ENCODE data around the gene EID2.
A peak's percentile ranks its signal among the peaks of the same experiment; 100 is the strongest.

The EID2 gene

GRCh38 chr19:39500543-39500942, 39.4 kb downstream of the EID2 start:
- TF ChIP-seq CTCF (IDR thresholded peaks at IDR 0.05; ENCODE audit: low read depth, low read length) = no peak
- DNase-seq (ENCODE audit: low read depth, low spot score) = no peak
- in situ Hi-C loops (cut with HindIII; ENCODE audit: low sequenced_read_pairs) = no loop called here
- no peak overlapping the region for H3K4me3 ChIP-seq (ENCODE audit: low read depth, low read length)

- no peak overlapping the region for H3K4me3 ChIP-seq (ENCODE audit: low read depth, low read length)
- TF ChIP-seq CTCF (IDR thresholded peaks at IDR 0.05; ENCODE audit: low read depth, low read length) = no peak
- no peak for DNase-seq (ENCODE audit: low read depth, low spot score)
- in situ Hi-C loops (cut with HindIII; ENCODE audit: low sequenced_read_pairs) = no loop called here
Measured at GRCh38 chr19:39499932-39500331, 40.0 kb downstream of the EID2 start.

- in situ Hi-C loops (cut with HindIII; ENCODE audit: low sequenced_read_pairs) = no loop called here
- peak within 1 kb of the TSS; percentile 10 for H3K4me3 ChIP-seq (ENCODE audit: low read depth, low read length)
- no peak for DNase-seq (ENCODE audit: low read depth, low spot score)
- TF ChIP-seq CTCF (IDR thresholded peaks at IDR 0.05; ENCODE audit: low read depth, low read length) = no peak
Measured at GRCh38 chr19:39498798-39499642, 40.9 kb downstream of the EID2 start, which contains the start of gene DLL3. Gene DLL3, plus strand, starts transcription at chr19:39498947. Its CDS starts 28 bp downstream, at chr19:39498975.

GRCh38 chr19:39497996-39498797, 41.8 kb downstream of the EID2 start:
- in situ Hi-C loops (cut with HindIII; ENCODE audit: low sequenced_read_pairs) = no loop called here
- H3K4me3 ChIP-seq (ENCODE audit: low read depth, low read length) = peak overlapping the region; percentile 10
- DNase-seq (ENCODE audit: low read depth, low spot score) = peak; percentile 34
- peak; percentile 64 for TF ChIP-seq CTCF (IDR thresholded peaks at IDR 0.05; ENCODE audit: low read depth, low read length)

GRCh38 chr19:39497701-39497995, 42.3 kb downstream of the EID2 start:
- no peak for DNase-seq (ENCODE audit: low read depth, low spot score)
- peak overlapping the region; percentile 10 for H3K4me3 ChIP-seq (ENCODE audit: low read depth, low read length)
- TF ChIP-seq CTCF (IDR thresholded peaks at IDR 0.05; ENCODE audit: low read depth, low read length) = no peak
- in situ Hi-C loops (cut with HindIII; ENCODE audit: low sequenced_read_pairs) = no loop called here

GRCh38 chr19:39496063-39496462, 43.9 kb downstream of the EID2 start:
- no peak for DNase-seq (ENCODE audit: low read depth, low spot score)
- no peak overlapping the region for H3K4me3 ChIP-seq (ENCODE audit: low read depth, low read length)
- in situ Hi-C loops (cut with HindIII; ENCODE audit: low sequenced_read_pairs) = no loop called here
- TF ChIP-seq CTCF (IDR thresholded peaks at IDR 0.05; ENCODE audit: low read depth, low read length) = no peak

Data from astrocyte of the spinal cord (primary cell).